GM12878 (cell line): ENCODE measurements around the gene RAP1GAP.

ENCODE experiments used
- EP300 ChIP-seq, 2 experiments: fragments of 150-350 bp in 1 of 2; IDR thresholded peaks; 2 replicates each; pipeline ENCODE4 v1.6.1; 2011 to 2012; ENCODE audit warnings: low read depth in 2 of 2, low read length in 2 of 2, borderline replicate concordance in 1 of 2, improper control_type of control experiment in 1 of 2, inconsistent platforms in 1 of 2; ENCODE audit not compliant: control insufficient read depth in 1 of 2
- EZH2 ChIP-seq: IDR thresholded peaks from 2 replicates; pipeline ENCODE4 v1.6.1; 2012; ENCODE audit warnings: low read depth, mild to moderate bottlenecking, control low read depth, inconsistent platforms, low read length, borderline replicate concordance; ENCODE audit not compliant: control insufficient read depth
- GATAD2B ChIP-seq: fragments of 450-650 bp; conservative IDR thresholded peaks from 2 replicates; pipeline ENCODE4 v1.6.1; 2017; ENCODE audit warnings: low read depth, mild to moderate bottlenecking, moderate library complexity
- KLF5 ChIP-seq: fragments of 450-650 bp; IDR thresholded peaks from 2 replicates; pipeline ENCODE4 v1.6.1; 2014; ENCODE audit warnings: mild to moderate bottlenecking; ENCODE audit not compliant: partially characterized antibody
- POLR2A ChIP-seq: IDR thresholded peaks from 2 replicates; pipeline ENCODE4 v1.6.1; 2011; ENCODE audit warnings: low read depth, mild to moderate bottlenecking, low read length
- TF ChIP-seq, protein P1 (sequence below): IDR thresholded peaks from 2 replicates; pipeline ENCODE4 v1.6.1; 2012; ENCODE audit warnings: low read depth, low read length, improper control_type of control experiment
- TF ChIP-seq, protein P2 (sequence below): IDR thresholded peaks from 2 replicates; pipeline ENCODE4 v1.6.1; 2012; ENCODE audit warnings: low read depth, low read length, improper control_type of control experiment

DNA sequence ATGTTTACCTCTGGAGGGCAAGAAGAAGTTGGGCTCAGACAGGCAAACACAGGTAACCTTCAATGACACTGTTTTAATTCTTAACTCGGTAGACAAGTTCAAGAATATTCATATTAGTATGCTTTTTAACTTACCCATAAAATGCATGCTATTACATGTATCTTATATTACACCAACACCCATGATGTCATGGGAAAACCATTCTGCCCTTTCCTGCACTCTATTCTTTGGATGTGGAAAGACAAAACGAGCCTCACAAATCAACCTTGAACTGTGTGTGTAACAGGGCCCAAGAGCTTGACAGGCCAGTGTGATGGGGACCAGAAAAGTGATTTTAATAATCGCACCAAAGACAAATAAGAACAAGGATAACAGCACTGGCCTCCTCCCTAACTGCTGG, 22.6 kb upstream of the RAP1GAP start:
- TF ChIP-seq, protein P1, sequence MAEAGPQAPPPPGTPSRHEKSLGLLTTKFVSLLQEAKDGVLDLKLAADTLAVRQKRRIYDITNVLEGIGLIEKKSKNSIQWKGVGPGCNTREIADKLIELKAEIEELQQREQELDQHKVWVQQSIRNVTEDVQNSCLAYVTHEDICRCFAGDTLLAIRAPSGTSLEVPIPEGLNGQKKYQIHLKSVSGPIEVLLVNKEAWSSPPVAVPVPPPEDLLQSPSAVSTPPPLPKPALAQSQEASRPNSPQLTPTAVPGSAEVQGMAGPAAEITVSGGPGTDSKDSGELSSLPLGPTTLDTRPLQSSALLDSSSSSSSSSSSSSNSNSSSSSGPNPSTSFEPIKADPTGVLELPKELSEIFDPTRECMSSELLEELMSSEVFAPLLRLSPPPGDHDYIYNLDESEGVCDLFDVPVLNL = no peak
- TF ChIP-seq GATAD2B (no peak), KLF5 (no peak), EZH2 (no peak), EP300 (IDR thresholded peaks at IDR 0.05; ENCODE audit: borderline replicate concordance in 1 of 2, control insufficient read depth in 1 of 2, low read depth in 2 of 2, low read length in 2 of 2) (no peak), POLR2A (no peak)
- TF ChIP-seq, protein P2, sequence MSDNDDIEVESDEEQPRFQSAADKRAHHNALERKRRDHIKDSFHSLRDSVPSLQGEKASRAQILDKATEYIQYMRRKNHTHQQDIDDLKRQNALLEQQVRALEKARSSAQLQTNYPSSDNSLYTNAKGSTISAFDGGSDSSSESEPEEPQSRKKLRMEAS = no peak
